BE2C (cell line): Measurements from ENCODE around the gene ZAR1.

Experiments
- DNase-seq: peaks from one replicate; pipeline ENCODE4 v3.0.0-alpha.2; 2020
- H3K27me3 ChIP-seq: fragments of 250-450 bp; sonication (Bioruptor Pico); 2 replicates; pipeline ENCODE4 v1.5.1; 2020; ENCODE audit warnings: mild to moderate bottlenecking
- H3K36me3 ChIP-seq: fragments of 250-450 bp; sonication (Bioruptor Pico); 2 replicates; pipeline ENCODE4 v1.5.1; 2020; ENCODE audit warnings: mild to moderate bottlenecking
- H3K4me1 ChIP-seq: fragments of 250-450 bp; sonication (Bioruptor Pico); 2 replicates; pipeline ENCODE4 v1.5.1; 2020
- H3K4me3 ChIP-seq: 2 replicates; pipeline ENCODE4 v1.5.1; 2011; ENCODE audit warnings: low read depth, low read length
- H3K9me3 ChIP-seq: fragments of 250-450 bp; sonication (Bioruptor Pico); 2 replicates; pipeline ENCODE4 v1.5.1; 2020
- TF ChIP-seq, protein P1 (sequence below): IDR thresholded peaks from 2 replicates; pipeline ENCODE4 v1.5.1; 2012; ENCODE audit warnings: mild to moderate bottlenecking, low read depth, low read length

ZAR1 gene

DNA sequence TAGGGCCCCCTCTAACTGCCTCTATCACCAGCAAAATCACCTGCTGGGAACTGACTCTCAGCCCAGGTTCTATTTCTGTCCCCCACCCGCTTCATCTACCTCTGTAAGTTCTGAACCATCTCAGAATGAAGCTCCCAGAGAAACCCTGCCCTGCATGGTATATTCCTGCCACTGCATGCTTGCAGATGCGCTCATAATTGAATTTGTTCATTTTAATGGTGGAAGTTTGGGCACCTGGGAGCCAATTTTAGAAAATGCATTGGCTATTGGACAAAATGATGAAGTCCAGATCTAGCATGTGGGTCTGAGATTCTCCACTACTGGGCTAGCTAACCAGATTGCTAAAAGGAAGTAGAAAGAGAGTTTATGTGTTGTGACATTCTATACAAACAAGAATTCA lies 35.5 kb upstream of the ZAR1 start:
- Histone ChIP-seq H3K4me1 (peaks cover 5% of the 10 kb centered on the region; the same call in 1 of the 2 replicates), H3K4me3 (no peak overlapping the region), H3K36me3 (no peaks in the 10 kb centered on the region), H3K27me3 (no peaks in the 10 kb centered on the region), H3K9me3 (no peaks in the 10 kb centered on the region)
- DNase-seq, result peak; percentile 66
- TF ChIP-seq, protein P1, sequence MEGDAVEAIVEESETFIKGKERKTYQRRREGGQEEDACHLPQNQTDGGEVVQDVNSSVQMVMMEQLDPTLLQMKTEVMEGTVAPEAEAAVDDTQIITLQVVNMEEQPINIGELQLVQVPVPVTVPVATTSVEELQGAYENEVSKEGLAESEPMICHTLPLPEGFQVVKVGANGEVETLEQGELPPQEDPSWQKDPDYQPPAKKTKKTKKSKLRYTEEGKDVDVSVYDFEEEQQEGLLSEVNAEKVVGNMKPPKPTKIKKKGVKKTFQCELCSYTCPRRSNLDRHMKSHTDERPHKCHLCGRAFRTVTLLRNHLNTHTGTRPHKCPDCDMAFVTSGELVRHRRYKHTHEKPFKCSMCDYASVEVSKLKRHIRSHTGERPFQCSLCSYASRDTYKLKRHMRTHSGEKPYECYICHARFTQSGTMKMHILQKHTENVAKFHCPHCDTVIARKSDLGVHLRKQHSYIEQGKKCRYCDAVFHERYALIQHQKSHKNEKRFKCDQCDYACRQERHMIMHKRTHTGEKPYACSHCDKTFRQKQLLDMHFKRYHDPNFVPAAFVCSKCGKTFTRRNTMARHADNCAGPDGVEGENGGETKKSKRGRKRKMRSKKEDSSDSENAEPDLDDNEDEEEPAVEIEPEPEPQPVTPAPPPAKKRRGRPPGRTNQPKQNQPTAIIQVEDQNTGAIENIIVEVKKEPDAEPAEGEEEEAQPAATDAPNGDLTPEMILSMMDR, result no peak

GRCh38 chr4:48461000-48461399 lies 29.1 kb upstream of the ZAR1 start:
- TF ChIP-seq, protein P1, result no peak
- peaks cover 24% of the 10 kb centered on the region for H3K4me1 ChIP-seq
- DNase-seq, result no peak
- no peaks in the 10 kb centered on the region for H3K27me3 ChIP-seq
- H3K36me3 ChIP-seq, result no peaks in the 10 kb centered on the region
- no peaks in the 10 kb centered on the region for H3K9me3 ChIP-seq
- no peak overlapping the region for H3K4me3 ChIP-seq

DNA sequence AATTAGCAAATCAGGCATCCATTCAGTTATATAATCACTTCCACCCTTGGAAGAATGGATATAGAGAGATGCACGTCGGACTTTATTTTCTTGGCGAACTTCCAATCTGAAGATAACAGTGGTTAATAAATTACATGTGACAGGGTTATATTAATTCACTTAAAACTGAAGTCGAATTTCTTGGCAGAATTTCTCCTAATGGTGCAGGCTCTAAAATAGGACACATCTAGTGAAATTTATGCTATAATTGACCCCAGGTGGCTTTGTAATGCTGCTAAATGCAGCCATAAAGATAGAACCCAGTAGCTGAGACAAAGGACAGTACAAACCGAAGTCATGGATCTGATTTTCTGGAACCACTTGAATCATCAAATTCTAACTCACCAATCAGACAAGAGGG lies 27.7 kb upstream of the ZAR1 start:
- Histone ChIP-seq H3K27me3 (no peaks in the 10 kb centered on the region), H3K4me3 (peak overlapping the region; percentile 14; the same call in 1 of the 2 replicates), H3K36me3 (no peaks in the 10 kb centered on the region), H3K9me3 (no peaks in the 10 kb centered on the region), H3K4me1 (peaks cover 31% of the 10 kb centered on the region)
- peak; percentile 37 for DNase-seq
- TF ChIP-seq, protein P1, result no peak

GRCh38 chr4:48467442-48467841 lies 22.6 kb upstream of the ZAR1 start:
- peak; percentile 29 for DNase-seq
- TF ChIP-seq, protein P1, result no peak
- no peaks in the 10 kb centered on the region for H3K36me3 ChIP-seq

DNA sequence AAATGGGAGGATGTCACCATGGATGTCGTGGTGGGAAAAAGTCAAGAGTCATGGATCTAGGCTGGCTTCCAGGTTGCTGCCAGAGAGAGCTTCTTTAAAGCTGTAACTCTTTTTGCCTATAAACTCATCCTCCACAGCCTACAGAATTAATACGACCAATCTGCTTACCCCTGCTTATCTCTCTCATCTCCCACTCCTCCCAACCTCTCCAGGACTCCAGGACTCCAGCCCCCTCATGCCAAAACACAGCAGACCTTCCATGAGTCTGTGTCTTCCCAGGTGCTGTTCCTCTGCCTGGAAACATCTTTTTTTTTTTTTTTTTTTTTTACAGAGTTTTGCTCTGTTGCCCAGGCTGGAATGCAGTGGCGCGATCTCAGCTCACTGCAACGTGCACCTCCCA lies 22.2 kb upstream of the ZAR1 start:
- no peaks in the 10 kb centered on the region for H3K36me3 ChIP-seq
- no peaks in the 10 kb centered on the region for H3K27me3 ChIP-seq
- TF ChIP-seq, protein P1, result no peak
- H3K4me3 ChIP-seq, result peak overlapping the region; percentile 19; the same call in 1 of the 2 replicates
- H3K4me1 ChIP-seq, result peaks cover 39% of the 10 kb centered on the region
- DNase-seq, result peak; percentile 31
- H3K9me3 ChIP-seq, result no peaks in the 10 kb centered on the region

More at GRCh38 chr4:48467442-48467841, 22.6 kb upstream of the ZAR1 start:
- Histone ChIP-seq H3K27me3 (no peaks in the 10 kb centered on the region), H3K9me3 (no peaks in the 10 kb centered on the region), H3K4me1 (peaks cover 40% of the 10 kb centered on the region), H3K4me3 (peak overlapping the region; percentile 19; the same call in 1 of the 2 replicates)

DNA sequence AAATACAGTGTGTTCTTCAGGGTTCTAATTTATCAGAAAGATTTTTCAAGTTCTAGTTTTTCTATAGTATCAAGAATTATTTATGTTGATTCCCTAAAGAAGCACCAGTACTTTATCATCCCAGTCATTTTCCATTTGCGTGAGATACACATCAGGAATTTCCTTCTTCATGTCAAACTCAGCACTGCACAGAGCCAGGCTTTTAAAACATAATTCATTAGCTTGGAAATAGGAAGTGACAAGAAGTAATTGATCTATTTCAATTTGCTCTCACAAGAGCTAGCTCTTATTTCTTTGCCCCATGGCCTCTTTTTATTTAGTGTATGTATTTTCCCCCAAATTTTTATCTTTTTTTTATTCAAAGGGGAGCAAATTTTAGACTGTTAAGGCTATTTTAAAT lies 19.9 kb upstream of the ZAR1 start:
- no peaks in the 10 kb centered on the region for H3K27me3 ChIP-seq
- peaks cover 40% of the 10 kb centered on the region for H3K4me1 ChIP-seq
- H3K4me3 ChIP-seq, result peak overlapping the region; percentile 4; the same call in 1 of the 2 replicates
- H3K36me3 ChIP-seq, result no peaks in the 10 kb centered on the region
- TF ChIP-seq, protein P1, result no peak
- no peaks in the 10 kb centered on the region for H3K9me3 ChIP-seq
- no peak for DNase-seq
